Stimulated activated CD8-positive, alpha-beta memory T cell treated with anti-CD3 and anti-CD28 coated beads, Interleukin-4, amount 100 ng/mL, for 1 hour (primary cell): ENCODE results near the gene ACBD3.

Experiments used
- DNase-seq, 2 donors: peaks; one replicate each; pipeline ENCODE4 v3.0.0-alpha.2; 2020; ENCODE audit warnings: low read depth in 2 of 2, low spot score in 1 of 2

The ACBD3 gene

GRCh38 chr1:226202246-226202645 is 15.7 kb upstream of the ACBD3 start:
- no peak for DNase-seq

GRCh38 chr1:226201029-226201593 is 14.6 kb upstream of the ACBD3 start:
- no peak for DNase-seq

- no peak for DNase-seq
Observed at GRCh38 chr1:226199971-226200370, 13.4 kb upstream of the ACBD3 start.

- DNase-seq: no peak
Observed at GRCh38 chr1:226195144-226195543, 8.6 kb upstream of the ACBD3 start.

- no peak for DNase-seq
Observed at GRCh38 chr1:226187380-226187779, 839 bp upstream of the ACBD3 start.

GRCh38 chr1:226187019-226187322 is 430 bp upstream of the ACBD3 start:
- no peak for DNase-seq

- DNase-seq: no peak
Observed at GRCh38 chr1:226185141-226186036, 1.2 kb downstream of the ACBD3 start.

- no peak for DNase-seq
Observed at GRCh38 chr1:226181996-226182714, 4.4 kb downstream of the ACBD3 start.

- DNase-seq: no peak
Observed at GRCh38 chr1:226176870-226177269, 9.7 kb downstream of the ACBD3 start.

- DNase-seq: no peak
Observed at GRCh38 chr1:226172589-226172988, 14.0 kb downstream of the ACBD3 start.

GRCh38 chr1:226166341-226166740 is 20.2 kb downstream of the ACBD3 start:
- no peak for DNase-seq

- no peak for DNase-seq
Observed at GRCh38 chr1:226164154-226164553, 22.4 kb downstream of the ACBD3 start.

GRCh38 chr1:226162898-226163297 is 23.6 kb downstream of the ACBD3 start:
- DNase-seq: no peak

- no peak for DNase-seq
Observed at GRCh38 chr1:226158983-226159382, 27.6 kb downstream of the ACBD3 start.

GRCh38 chr1:226158457-226158856 is 28.1 kb downstream of the ACBD3 start:
- DNase-seq: no peak

GRCh38 chr1:226157761-226158316 is 28.7 kb downstream of the ACBD3 start:
- no peak for DNase-seq

- no peak for DNase-seq
Observed at GRCh38 chr1:226154593-226154992, 31.9 kb downstream of the ACBD3 start.

- no peak for DNase-seq
Observed at GRCh38 chr1:226149806-226150205, 36.7 kb downstream of the ACBD3 start.

- no peak for DNase-seq
Observed at GRCh38 chr1:226148121-226148648, 38.4 kb downstream of the ACBD3 start.

GRCh38 chr1:226144045-226144444 is 42.5 kb downstream of the ACBD3 start:
- DNase-seq: no peak

GRCh38 chr1:226135709-226136108 is 50.8 kb downstream of the ACBD3 start:
- no peak for DNase-seq
